Middle frontal gyrus (tissue), 1 donor: ENCODE measurements around the gene AEN.
"Not testable (repeated sequence)": the region's sequence is repeated elsewhere in the genome, so short reads cannot be mapped to it uniquely, and the experiment has no call there.

ENCODE experiments used
- DNase-seq: peaks from one replicate; pipeline ENCODE4 v3.0.0-alpha.2; 2015; ENCODE audit warnings: low spot score; ENCODE audit errors: extremely low spot score

AEN gene

GRCh38 chr15:88630798-88631463 is 9.8 kb downstream of the AEN start:
- no peak for DNase-seq

DNA sequence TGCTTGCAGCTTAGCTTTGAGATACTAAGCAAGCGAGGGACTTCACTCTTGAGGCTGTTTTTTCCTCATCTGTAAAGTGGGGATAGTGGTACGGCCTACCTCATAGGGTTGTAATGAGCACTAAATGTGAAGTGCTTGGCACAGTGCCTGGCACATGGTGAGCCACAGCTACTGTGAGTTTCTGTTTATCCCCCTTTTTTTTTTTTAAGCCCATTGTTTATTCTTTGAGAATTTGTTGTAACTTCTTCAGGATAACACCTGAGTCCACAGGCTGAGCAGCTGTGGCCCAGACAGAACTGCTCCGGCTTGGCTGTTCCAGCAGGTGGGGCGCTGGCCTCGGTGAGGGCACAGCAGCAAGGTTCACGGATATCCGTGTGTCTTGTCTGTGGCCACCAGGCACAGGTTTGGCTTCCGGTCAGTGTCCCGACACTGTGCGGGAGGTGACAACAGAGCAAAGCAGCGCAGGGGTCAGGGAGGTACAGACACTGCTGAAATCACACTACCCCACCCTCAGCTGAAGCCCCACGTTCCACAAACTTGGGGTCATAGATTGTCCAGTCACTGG is 10.4 kb downstream of the AEN start:
- no peak for DNase-seq

GRCh38 chr15:88632797-88633196 is 11.7 kb downstream of the AEN start:
- DNase-seq = not testable (repeated sequence)

DNA sequence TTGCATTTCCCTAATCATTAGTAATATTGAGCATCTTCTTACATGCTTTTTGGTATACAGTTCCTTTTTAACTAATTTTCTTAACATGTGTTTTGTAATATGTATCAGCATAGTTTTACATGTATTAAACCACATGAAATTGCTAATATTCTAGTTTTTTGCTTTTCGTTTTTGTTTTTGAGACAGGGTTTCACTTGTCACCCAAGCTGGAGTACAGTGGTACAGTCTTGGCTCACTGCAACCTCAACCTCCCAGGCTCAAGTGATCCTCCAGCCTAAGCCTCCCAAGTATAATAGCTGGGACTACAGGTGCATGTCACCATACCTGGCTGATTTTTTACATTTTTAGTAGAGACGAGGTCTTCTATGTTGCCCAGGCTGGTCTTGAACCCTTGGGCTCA is 13.3 kb downstream of the AEN start:
- DNase-seq = no peak

DNA sequence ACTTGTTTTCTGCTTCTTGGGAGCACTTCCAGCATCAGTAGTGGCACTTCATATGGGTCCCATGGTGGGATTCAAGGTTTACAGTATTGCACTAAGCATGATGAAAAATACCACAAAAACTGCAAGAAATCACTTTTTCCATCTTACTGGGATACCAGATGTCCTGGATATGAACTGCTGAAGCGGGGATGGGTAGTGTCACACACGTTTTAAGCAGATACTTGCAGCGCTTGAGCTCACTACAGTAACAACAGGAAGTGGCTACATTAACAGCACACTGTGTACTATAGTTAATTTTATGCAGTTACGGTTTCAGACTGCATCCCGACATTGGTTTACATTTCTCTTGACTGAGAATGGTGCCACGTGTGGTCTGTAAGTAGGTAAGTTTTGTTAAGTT is 14.2 kb downstream of the AEN start:
- DNase-seq = no peak

DNA sequence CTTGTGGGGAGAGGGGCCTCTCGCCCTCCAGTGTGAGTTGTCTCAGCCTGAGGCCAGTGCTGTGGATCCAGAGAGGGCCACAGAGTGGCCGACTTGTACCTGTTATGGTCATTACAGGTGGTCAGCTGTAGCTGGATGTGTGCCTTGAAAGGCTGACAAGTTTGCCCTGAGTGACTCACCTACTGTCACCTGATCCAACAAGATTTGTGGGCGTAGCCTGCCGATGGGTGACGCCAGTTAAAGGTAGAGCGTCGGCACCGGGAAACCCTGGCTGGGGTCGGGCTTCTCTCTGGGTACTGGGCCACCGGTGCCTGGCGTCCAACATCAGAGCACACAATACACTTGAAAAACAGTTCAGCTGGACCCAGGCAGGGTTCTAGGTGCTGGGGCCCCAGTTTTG is 14.9 kb downstream of the AEN start:
- no peak for DNase-seq

DNA sequence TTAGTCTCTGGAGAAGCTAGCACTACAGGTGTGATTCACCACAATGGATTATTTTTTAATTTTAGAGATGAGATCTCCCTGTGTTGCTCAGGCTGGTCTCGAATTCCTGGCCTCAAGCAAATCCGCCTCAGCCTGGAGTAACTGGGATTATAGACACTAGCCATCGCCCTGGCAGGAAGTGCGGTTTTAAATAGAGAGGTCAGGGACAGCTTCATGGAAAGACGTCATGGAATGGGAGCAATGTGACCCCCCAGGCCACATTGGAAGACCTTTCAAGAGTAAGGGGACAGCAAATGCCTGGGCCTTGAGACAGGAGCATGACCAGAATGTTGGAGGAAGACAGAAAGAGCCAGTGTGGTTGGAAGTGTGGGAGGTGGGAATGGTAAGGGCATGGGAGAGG is 15.5 kb downstream of the AEN start:
- no peak for DNase-seq

DNA sequence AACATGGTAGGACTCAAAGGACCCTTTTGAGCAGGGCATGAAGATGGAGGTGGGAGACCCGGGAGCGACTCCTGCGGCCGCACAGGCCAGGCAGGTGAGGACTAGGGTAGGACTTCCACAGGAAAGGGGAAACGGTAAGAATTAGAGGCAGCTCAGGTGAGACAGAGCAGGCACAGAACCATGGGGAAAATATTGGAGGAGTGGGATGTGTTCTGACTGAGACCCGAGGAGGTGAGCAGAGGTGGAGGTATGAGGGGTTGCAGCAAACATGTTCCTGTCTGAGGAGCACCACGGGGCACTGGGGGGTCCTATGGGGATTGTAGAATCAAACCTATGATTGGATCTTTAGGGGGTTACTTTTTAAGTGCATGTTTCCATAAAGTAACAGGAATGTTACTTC is 16.3 kb downstream of the AEN start:
- DNase-seq = no peak

DNA sequence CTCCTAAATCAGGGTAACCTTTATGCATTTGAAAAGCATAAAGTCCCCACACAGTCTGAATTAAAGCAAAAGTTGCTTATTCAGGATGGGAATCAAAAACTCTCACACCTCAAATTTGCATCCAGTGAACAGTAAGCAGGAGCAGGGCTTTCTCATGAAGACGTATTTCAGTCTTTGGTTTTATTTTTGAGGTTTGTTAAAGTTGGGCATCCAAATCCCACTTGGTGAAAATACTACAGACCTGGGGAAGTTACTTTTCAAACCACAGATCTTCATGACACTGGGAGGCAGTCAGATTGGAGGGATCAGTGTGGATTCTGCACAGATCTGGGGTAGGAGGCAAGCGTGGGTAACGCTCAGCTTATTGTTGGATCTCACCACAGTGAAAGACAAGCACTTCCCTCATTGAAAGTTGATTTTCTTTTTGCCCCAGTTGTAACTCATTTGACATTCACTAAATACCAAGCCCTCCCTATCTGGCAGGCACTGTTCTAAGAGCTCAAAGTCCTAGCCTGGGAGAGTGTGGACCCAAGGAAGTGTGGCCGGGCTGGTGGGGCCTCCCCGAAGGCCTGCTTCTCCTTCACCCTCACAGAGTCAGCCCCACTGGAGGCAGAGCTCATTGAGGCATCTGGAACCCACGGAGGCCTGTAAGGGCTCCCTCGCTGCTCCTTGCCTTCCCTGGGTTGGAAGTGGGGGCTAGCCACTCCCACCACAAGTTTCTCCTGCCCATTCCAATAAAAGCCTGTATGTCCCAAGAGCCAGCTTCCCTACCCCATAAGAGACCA is 16.9 kb downstream of the AEN start:
- DNase-seq = no peak

DNA sequence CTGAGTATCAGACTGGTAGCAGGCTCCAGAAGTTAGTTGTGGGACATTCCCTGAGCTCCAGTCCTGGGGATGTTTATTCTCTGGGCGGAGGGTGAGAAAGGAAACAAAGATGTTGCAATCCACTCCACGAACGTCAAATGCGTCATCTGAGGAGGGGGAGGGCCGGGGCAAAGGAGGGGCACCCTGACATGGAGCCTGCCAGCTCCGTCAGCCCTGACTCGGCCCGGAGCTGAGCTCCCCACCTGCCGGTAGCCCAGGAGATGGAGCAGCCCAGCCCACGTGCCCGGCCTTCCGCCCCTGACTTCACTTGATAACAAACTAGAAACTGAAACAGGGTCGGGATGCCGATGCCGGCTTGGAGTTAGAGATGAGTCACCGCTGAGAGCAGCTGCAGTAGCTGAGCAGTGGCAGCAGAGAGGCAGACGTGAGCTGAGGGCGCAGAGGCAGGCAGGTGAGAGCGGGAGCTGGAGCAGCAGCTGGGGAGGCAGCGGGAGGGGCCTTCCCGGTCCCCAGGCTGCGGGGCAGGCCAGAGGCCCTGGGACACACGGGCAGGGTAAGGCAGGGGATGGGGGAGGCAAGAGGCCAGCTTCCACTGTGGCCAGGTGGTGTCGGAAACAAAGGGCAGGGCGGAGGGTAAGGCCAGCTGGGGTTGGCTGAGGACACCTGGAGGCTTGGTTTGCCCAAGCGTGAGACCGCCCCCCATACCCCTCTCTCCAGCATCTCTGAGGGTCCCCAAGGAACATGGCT is 17.7 kb downstream of the AEN start, which contains the start of gene ISG20:
TSS of gene ISG20 (plus strand) at position 391 of the 747 bp plus-strand sequence. CDS start at position 742, 351 bp downstream.
- no peak for DNase-seq

DNA sequence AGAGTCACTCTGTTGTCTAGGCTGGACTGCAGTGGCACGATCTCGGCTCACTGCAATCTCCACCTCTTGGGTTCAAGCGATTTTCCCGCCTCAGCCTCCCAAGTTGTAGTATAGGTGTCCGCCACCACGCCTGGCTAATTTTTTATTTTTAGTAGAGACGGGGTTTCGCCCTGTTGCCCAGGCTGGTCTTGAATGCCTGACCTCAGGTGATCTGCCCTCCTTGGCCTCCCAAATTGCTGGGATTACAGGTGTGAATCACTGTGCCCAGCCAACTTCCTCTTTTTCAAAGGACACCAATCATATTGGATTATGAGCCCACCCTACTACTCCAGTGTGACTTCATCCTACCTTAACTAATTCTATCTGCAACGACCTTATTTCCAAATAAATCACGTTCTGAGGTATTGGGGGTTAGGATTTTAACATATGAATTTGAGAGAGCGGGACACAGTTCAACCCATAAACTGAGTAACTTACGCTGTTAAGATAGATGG is 20.9 kb downstream of the AEN start:
- DNase-seq = no peak

DNA sequence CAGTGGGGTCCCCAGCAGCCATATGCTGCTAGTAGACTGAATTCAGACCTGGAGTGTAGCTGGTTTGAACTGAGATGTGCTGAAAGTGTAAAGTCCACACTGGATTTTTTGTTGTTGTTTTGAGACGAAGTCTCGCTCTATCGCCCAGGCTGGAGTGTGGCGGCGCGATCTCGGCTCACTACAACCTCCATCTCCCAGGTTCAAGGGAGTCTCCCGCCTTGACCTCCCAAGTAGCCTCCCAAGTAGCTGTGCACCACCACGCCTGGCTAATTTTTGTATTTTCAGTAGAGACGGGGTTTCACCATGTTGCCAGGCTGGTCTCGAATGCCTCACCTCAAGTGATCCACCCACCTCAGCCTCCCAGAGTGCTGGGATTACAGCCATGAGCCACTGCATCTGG is 21.4 kb downstream of the AEN start:
- not testable (repeated sequence) for DNase-seq

GRCh38 chr15:88644741-88645140 is 23.6 kb downstream of the AEN start:
- no peak for DNase-seq

DNA sequence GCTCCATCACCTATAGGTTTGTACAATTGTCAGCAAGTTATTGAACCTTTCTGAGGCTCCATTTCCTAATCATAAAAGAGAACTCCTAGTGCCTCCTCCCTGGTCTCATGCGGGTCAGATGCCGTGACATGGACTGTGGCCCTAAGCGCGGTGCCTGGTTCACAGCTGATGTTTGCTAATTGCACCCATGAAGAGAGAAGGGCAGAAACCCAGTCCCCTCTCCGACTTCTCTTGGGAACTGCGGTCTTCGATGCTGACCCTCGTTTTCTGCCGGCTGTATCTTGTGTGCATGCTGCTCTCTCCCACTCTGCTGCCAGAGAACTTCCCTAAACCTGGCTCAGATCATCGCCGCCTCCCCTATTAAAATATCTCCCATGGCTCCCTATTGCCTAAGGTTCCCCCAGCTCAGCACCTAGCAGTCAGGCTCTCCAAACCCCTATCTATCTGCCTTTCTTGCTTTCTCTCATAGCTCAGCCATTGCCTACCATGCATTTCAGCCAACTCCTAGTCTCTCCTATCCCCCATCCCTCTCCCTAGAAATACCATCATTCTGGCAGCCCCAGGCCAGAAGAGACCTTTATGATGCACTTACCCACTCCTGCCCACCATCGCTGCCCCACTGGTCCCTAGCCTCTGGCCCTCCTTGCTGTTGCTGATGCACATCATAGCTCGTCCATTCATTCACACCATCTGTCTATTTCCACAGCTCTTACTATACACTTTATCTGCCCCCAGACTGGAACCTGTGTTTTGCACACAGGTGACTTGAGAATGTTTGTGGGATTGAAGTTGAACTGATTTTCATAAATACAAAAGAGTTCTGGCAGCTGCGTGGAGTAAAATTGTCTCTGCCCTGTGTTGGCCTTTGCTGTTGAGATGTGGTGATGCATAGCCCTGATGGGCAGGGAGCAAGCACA is 24.3 kb downstream of the AEN start:
- no peak for DNase-seq

DNA sequence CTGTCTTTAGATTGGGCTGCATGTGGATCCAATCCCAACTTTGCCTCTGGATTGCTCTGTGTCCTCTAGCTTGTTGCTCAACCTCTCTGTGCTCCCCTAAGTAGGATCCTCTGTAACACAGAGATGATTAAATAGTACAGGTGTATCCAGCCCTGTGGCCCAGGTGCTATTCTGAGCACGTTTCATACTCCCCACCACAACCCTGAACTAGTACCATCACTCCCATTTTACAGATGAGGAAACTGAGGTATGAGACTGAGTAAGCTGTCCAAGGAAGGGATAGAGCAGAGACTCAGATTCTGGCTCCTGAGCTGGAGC is 24.9 kb downstream of the AEN start:
- no peak for DNase-seq

DNA sequence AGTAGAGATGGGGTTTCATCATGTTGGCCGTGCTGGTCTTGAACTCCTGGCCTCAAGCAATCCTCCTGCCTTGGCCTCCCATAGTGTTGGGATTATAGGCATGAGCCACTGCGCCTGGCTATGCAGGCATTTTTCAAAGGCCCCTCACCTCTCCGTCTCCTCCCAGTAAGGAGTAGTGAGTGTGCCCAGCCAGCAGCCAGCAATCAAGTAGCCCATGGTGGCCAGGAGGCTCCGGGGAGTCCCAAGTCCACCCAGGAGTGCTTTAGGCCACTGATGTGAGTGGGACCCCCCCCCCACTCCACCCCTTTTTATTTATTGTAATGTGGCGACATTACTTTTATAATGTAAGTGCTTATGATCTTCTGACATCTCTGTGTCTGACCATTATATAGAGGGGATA is 25.8 kb downstream of the AEN start:
- DNase-seq = no peak

GRCh38 chr15:88647351-88648105 is 26.4 kb downstream of the AEN start:
- DNase-seq = no peak

DNA sequence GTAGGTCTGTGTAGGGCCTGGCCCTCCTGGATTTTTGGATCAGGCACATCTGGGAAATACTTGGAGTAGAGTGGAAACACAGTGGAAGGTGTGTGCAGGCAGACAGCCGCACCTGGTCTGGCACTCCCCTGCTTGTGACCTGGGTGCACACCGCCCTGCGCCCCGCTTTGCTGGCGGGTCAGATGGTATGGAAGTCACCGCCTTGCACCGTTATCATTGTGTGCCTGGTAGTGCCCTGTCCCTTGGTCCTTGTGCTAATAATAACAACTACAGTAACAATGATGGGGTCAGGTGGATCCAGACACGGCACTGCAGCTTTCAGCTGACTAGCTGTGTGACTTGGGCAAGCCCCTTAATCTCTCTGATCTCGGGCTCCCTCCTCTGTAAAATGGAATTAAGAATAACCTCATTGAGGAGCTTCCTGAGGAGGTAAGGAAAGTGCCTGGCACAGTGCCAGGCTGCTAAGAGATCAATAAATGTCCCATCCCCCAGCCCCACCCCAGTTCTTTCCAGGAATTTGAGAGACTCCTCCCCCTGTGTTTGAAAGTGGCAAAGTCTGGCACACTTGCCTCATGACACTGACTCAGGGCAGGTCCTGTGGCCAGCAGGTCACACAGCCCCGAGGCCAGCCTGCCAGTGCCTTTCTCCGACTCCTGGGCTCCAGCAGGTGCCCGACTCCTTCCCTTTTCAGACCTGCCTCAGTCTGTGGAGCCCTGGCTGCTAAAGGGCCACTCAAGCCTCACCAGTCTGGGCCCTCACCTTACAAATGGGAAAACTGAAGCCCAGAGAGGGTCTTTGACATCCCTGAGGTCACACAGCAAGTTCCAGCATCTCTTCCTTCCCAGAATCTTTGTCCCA is 27.4 kb downstream of the AEN start:
- no peak for DNase-seq

DNA sequence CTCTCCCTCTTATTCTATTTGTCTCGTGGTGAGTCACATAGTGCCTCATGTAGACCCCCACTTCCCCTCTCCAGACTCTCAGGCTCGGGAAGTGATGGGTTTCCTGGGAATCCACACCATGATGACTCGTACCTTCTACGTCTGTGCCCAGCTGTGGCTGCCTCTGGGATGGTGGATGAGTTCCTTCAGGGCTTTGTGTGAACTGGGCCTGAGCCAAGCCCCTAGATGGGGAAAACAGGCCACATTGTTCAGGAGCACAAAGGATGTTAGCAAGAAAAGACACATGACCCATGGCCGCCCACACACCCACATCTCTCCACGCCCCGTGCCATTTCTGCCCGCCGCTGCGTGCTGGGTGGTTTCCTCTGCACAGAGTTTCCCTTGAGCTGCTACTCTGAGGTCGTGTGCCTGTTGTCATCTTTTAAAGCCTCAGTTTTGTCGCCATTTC is 28.2 kb downstream of the AEN start:
- peak; percentile 68 for DNase-seq
